Activated naive CD8-positive, alpha-beta T cell treated with anti-CD3 and anti-CD28 coated beads, Interleukin-2, amount 50 U/mL, for 24 hours (primary cell): ENCODE data around the gene LDB3.
"Not testable (repeated sequence)": the region's sequence is repeated elsewhere in the genome, so short reads cannot be mapped to it uniquely, and the experiment has no call there.

ENCODE experiments used
- ATAC-seq: fragments of 150-1000 bp; cut with Tn5 transposase; one replicate; pipeline ENCODE4 v1.10.0; 2021
- DNase-seq: peaks from one replicate; pipeline ENCODE4 v3.0.0; 2021
- H3K27ac Mint-ChIP-seq: one replicate; pipeline ENCODE4 v1.8.0; 2021; ENCODE audit warnings: mild to moderate bottlenecking, mixed read lengths
- H3K27me3 Mint-ChIP-seq: one replicate; pipeline ENCODE4 v1.8.0; 2021; ENCODE audit warnings: mixed read lengths
- H3K36me3 Mint-ChIP-seq: one replicate; pipeline ENCODE4 v1.8.0; 2021; ENCODE audit warnings: low read depth, mixed read lengths
- H3K4me1 Mint-ChIP-seq: one replicate; pipeline ENCODE4 v1.8.0; 2021; ENCODE audit warnings: mixed read lengths
- H3K4me3 Mint-ChIP-seq: one replicate; pipeline ENCODE4 v1.8.0; 2021; ENCODE audit warnings: mild to moderate bottlenecking, moderate library complexity, mixed read lengths
- H3K9me3 Mint-ChIP-seq: one replicate; pipeline ENCODE4 v1.8.0; 2021; ENCODE audit warnings: mixed read lengths

LDB3 gene, protein sequence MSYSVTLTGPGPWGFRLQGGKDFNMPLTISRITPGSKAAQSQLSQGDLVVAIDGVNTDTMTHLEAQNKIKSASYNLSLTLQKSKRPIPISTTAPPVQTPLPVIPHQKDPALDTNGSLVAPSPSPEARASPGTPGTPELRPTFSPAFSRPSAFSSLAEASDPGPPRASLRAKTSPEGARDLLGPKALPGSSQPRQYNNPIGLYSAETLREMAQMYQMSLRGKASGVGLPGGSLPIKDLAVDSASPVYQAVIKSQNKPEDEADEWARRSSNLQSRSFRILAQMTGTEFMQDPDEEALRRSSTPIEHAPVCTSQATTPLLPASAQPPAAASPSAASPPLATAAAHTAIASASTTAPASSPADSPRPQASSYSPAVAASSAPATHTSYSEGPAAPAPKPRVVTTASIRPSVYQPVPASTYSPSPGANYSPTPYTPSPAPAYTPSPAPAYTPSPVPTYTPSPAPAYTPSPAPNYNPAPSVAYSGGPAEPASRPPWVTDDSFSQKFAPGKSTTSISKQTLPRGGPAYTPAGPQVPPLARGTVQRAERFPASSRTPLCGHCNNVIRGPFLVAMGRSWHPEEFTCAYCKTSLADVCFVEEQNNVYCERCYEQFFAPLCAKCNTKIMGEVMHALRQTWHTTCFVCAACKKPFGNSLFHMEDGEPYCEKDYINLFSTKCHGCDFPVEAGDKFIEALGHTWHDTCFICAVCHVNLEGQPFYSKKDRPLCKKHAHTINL

DNA sequence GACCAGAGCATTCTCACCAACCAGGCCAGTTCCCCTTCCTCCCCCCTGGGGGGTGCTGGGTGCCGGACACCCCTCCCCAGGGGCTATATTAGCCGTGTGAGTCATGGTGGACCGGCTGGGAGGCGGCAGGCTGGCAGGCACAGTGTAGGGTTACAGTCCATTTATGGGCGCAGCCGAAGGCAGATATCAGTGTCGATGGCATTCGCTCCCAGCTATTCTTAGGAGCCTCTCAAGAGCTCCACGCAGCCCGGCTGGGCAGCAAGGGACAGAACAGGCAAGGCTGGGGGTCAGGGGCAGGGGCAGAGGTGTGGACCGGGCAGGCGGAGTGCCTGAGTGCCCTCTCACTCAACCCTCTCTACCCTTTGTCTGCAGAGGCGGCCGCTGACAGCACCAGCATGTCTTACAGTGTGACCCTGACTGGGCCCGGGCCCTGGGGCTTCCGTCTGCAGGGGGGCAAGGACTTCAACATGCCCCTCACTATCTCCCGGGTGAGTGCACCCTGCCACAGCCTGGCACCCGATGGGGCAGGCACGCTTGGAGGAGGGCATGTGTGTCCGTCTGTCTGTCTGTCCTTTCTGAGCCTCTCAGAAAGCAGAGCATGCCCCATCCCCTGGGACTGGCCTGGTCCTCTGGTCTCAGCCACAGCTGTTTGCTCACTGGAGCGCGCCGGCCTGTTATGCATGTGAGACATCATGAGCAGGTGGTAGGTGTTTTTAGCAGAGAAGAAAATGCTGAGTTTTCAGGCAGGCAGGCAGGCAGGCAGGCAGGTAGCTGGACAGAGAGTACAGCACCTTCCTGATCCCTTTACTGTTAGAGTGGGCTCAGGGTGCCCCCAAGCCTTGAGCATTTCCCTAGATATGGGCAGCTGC lies at the start of gene LDB3:
LDB3 (plus strand) TSS at position 215 of the 869 bp plus-strand sequence; CDS start at position 396, 181 bp downstream.
- no peak within 1 kb of the TSS for H3K4me3 Mint-ChIP-seq
- no peaks in the 10 kb centered on the region for H3K4me1 Mint-ChIP-seq
- H3K27ac Mint-ChIP-seq, result no peak within 1 kb of the TSS
- no peak for DNase-seq
- ATAC-seq, result no peak
- no peaks in the 10 kb centered on the region for H3K9me3 Mint-ChIP-seq
- no peaks in the 10 kb centered on the region for H3K36me3 Mint-ChIP-seq
- H3K27me3 Mint-ChIP-seq, result no peaks in the 10 kb centered on the region

DNA sequence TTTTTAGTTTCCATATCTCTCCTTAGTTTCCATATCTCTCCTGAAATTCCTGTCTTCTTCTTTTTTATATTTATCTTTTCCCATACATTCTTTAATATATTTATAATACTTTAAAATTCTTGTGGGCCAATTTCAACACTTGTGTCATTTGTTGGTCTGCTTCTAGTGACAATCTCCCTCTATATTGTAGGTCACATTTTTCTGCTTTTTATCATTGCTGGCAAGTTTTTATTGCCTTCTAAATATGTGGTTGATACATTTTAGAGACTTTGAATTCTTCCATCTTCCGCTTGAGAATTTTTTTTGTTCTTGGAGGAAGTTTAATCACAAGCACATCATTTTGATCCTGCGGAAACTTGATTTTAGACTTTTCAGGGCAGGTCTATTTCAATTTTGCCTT lies 40.0 kb upstream of the LDB3 start:
- Mint-ChIP-seq H3K4me1 (no peaks in the 10 kb centered on the region), H3K36me3 (no peaks in the 10 kb centered on the region), H3K9me3 (no peaks in the 10 kb centered on the region), H3K4me3 (no peak overlapping the region), H3K27ac (no peak overlapping the region), H3K27me3 (peaks cover 38% of the 10 kb centered on the region)
- DNase-seq (no peak), ATAC-seq (no peak)

DNA sequence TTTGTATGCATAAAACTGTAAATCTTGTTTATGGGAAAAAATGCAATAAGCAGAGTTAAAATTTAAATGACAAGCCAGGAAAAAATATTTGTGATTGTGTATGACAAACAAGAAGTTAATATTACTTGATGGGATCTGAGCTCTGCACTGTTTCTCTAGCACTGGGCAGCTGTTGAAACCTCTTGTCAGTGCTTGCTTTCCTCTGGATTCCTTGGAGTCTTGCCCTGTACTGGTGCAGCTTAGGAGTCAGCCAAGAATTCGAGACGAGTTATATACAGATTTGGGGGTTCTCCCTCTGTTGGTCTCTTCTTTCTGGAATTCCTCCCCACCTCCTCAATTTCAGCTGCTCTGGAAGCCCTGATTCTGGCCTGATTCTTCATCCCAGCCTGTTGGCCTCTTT lies 38.2 kb upstream of the LDB3 start:
- ATAC-seq, result no peak
- Mint-ChIP-seq H3K36me3 (no peaks in the 10 kb centered on the region), H3K4me1 (no peaks in the 10 kb centered on the region), H3K9me3 (no peaks in the 10 kb centered on the region), H3K27me3 (peaks cover 46% of the 10 kb centered on the region), H3K27ac (no peak overlapping the region), H3K4me3 (no peak overlapping the region)
- no peak for DNase-seq

DNA sequence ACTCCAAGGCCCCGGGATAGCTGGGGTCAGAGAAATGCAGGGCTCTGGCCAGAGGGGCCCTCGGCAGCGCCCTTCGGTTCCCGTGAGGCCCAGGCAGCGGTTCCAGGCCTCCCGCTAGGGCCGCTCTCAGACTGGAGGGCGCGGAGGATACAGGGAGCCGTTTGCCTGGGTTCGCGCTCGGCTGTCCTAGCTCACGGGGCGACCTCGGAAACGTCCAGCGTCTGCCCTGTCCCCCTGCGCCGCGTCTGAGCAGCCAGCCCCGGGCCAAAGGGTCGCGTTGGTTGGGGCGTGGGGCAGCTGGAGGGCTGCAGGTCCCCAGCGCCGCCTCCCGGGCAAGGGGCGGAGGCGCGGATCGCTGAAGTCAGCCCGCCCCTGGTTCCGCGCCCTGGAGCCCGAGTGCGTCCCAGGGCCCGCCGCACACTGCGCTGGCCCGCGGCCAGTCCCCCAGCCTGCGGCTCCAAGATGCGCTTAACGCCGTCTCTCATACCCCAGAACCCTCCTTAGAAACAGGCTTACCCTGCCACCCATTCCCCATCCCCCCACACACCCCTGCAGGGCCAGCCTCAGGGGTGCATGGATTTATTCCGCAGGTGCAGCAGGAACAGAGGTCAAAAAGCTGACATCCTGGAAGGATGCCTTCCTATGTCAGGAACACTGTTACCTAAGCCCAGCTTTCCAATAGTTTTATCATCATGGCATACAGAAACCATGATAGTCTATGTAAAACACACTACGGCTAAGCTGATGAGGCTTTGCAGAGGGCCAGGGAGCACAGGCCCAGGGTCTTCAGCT lies 36.1 kb upstream of the LDB3 start:
- no peaks in the 10 kb centered on the region for H3K4me1 Mint-ChIP-seq
- no peaks in the 10 kb centered on the region for H3K9me3 Mint-ChIP-seq
- peaks cover 54% of the 10 kb centered on the region for H3K27me3 Mint-ChIP-seq
- no peak overlapping the region for H3K27ac Mint-ChIP-seq
- no peak for DNase-seq
- H3K4me3 Mint-ChIP-seq, result no peak overlapping the region
- H3K36me3 Mint-ChIP-seq, result no peaks in the 10 kb centered on the region
- ATAC-seq, result no peak

DNA sequence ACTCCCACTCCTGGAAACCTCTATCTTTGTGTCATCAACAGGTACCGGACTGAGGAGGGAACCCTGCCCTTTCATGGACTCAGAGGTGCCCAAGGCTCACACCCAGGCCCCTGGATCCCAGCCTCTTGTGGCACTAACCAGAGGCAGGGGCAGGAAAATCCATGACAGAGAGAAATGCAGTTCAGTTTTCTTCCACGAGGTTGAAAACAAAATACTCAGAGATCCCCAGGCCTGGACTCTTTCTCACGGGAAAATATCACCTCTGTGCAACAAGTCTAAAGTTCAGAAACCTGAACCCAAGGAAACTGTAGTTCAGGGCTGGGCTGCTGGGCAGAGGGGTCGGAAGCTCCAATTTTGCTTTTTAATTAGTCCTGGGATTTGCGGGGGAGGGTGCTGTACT lies 35.4 kb upstream of the LDB3 start:
- Mint-ChIP-seq H3K27ac (no peak overlapping the region), H3K36me3 (no peaks in the 10 kb centered on the region), H3K4me1 (no peaks in the 10 kb centered on the region), H3K4me3 (no peak overlapping the region), H3K27me3 (peaks cover 53% of the 10 kb centered on the region), H3K9me3 (no peaks in the 10 kb centered on the region)
- DNase-seq (no peak), ATAC-seq (no peak)

DNA sequence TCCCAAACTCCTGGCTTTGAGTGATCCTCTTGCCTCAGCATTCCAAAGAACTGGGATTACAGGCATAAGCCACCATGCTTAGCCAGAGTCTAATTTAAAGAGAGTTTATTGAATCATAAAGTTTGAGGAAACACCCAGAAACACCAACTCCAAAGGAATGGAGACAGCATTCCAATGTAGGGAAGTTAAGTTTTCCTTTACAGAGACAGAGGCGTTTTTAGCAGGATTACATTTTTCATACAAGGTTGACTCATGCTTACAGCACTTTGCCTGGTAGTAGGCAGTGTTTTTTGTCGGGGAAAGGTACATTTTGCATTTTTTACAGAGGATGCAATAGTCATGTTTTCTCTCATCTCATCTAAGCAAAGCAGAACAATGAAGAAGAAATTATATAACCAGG lies 32.9 kb upstream of the LDB3 start:
- DNase-seq, result no peak

DNA sequence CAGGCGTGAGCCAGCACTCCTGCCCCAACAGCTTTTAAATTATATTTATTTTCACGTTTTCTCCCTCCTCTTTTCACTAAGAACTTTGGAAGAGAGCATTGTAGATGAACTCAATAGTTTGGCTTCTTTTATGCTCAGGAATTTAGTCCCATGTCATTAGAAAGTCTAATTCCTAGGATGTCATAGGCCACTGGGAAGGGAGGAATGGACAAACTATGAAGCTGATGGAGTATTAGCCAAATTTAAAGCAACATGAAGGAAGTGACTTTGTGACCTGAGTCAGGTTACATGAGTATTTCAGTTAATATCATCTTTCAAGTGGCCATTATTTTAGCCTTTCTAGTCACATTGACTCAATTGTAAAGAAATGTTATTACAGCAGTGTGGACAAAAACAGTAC lies 32.0 kb upstream of the LDB3 start:
- H3K9me3 Mint-ChIP-seq, result no peaks in the 10 kb centered on the region
- H3K27me3 Mint-ChIP-seq, result peaks cover 42% of the 10 kb centered on the region

More for the DNA sequence above, 32.9 kb upstream of the LDB3 start:
- no peak overlapping the region for H3K27ac Mint-ChIP-seq
- H3K27me3 Mint-ChIP-seq, result peaks cover 48% of the 10 kb centered on the region
- no peaks in the 10 kb centered on the region for H3K9me3 Mint-ChIP-seq
- no peak for ATAC-seq
- no peaks in the 10 kb centered on the region for H3K4me1 Mint-ChIP-seq
- H3K4me3 Mint-ChIP-seq, result no peak overlapping the region
- H3K36me3 Mint-ChIP-seq, result no peaks in the 10 kb centered on the region

DNA sequence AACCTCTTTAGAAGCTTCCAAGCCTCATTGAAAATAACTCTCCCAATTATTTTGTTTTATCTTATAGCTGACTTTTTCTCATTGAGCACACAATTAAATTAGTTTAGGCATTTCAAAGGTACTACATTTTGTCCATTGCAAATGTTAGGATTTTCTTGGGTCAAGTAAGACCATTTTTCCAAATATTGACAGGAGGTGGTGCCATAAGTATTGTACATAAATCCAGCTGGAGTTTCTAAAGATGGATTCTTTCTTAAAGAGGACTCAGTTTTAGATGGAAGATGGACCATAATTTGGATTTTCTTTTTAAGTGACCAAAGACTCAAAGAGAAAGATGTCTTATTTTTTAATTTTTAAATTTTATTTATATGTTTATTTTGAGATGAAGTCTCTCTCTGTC lies 26.3 kb upstream of the LDB3 start:
- ATAC-seq (no peak), DNase-seq (no peak)
- H3K27ac Mint-ChIP-seq, result no peak overlapping the region
- H3K9me3 Mint-ChIP-seq, result peaks cover 6% of the 10 kb centered on the region
- H3K36me3 Mint-ChIP-seq, result peaks cover 4% of the 10 kb centered on the region
- H3K27me3 Mint-ChIP-seq, result peaks cover 22% of the 10 kb centered on the region
- peaks cover 6% of the 10 kb centered on the region for H3K4me1 Mint-ChIP-seq
- H3K4me3 Mint-ChIP-seq, result no peak overlapping the region

More for the DNA sequence above, 32.0 kb upstream of the LDB3 start:
- ATAC-seq (no peak), DNase-seq (no peak)
- Mint-ChIP-seq H3K27ac (no peak overlapping the region), H3K36me3 (no peaks in the 10 kb centered on the region), H3K4me1 (no peaks in the 10 kb centered on the region), H3K4me3 (no peak overlapping the region)

DNA sequence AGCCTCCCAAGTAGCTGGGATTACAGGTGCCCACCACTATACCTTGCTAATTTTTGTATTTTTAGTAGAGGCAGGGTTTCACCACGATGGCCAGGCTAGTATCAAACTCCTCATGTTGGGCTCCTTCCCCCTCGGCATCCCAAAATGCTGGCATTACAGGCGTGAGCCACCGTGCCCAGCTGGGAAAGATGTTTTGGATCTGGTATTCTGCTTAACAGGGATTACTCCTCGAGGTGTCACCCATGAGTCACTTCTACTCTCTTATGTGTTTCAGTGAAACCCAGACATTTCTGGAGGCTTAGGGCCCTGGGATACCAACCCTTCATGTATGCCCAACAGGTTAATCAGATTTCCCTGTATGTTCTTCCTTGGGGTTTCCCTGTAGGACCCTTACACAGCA lies 25.8 kb upstream of the LDB3 start:
- DNase-seq (no peak), ATAC-seq (no peak)
- Mint-ChIP-seq H3K27ac (no peak overlapping the region), H3K27me3 (peaks cover 20% of the 10 kb centered on the region), H3K36me3 (peaks cover 4% of the 10 kb centered on the region), H3K4me1 (peaks cover 6% of the 10 kb centered on the region), H3K9me3 (peaks cover 6% of the 10 kb centered on the region), H3K4me3 (no peak overlapping the region)

DNA sequence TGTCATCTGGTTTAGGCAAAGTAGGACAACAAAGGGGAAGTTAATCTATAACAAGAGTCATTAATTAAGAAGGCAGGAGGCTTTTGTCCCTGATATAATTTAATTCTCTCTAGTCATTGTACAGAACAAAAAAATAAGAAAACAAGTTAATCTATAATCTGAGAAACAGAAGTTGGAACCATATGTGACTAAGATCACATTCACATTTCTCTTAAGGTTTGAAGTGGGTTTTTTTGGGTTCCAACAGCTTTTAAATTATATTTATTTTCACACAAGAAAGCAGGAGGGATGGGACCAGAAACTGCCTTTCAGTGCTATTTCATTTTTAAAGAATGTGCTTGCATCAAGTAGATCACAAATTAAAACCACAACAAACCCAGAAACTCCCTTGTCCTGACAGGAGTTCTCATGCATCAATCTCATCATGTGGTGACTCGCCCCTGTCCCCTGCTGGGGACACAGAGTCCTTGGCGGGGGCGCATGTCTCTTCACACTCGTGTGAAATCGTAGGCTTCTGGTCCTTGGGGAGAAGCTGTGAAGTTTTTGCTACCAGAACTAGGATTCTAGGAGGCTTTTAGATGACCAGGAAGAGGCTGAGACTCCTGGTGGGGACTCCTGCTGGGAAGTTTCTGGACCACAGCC lies 24.0 kb upstream of the LDB3 start:
- DNase-seq (peak; percentile 8), ATAC-seq (peak; percentile 49)
- Mint-ChIP-seq H3K36me3 (peaks cover 4% of the 10 kb centered on the region), H3K9me3 (peaks cover 6% of the 10 kb centered on the region), H3K27me3 (peaks cover 16% of the 10 kb centered on the region), H3K27ac (no peak overlapping the region), H3K4me1 (peaks cover 6% of the 10 kb centered on the region), H3K4me3 (no peak overlapping the region)

DNA sequence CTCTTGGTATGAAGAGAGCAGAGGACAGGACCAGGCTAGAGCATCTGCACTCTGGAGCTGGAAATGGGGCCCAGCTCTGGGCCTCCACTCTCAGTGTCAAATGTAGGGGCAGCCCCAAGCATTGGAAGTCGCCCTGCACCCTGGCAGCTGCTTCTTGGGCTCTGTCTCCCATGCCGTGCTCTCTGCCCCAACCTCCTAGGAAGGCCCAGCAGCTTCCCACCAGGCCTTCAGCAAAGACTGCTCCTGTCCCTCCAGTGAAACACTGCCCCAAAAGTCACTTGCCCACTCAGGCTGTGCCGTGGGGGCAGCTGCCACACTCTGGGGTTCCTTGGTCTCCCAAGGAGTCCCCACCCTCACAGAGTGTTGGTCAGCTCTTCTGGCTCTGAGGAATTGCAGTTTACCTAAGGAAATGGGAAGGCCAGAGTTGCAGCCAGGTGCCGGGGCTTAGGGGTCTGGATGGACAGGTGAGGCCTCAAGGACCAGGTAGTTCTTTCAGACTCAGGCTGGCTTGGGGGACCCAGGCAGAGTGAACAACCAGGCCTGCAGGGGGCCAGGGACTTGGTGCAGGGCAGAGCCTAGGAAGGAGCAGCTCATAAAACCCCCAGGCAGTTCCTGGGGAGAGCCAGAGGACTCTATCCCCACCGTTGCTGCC lies 23.4 kb upstream of the LDB3 start:
- peaks cover 6% of the 10 kb centered on the region for H3K4me1 Mint-ChIP-seq
- no peak overlapping the region for H3K27ac Mint-ChIP-seq
- ATAC-seq, result no peak
- H3K36me3 Mint-ChIP-seq, result peaks cover 4% of the 10 kb centered on the region
- peaks cover 6% of the 10 kb centered on the region for H3K9me3 Mint-ChIP-seq
- H3K4me3 Mint-ChIP-seq, result no peak overlapping the region
- H3K27me3 Mint-ChIP-seq, result peaks cover 13% of the 10 kb centered on the region
- no peak for DNase-seq

DNA sequence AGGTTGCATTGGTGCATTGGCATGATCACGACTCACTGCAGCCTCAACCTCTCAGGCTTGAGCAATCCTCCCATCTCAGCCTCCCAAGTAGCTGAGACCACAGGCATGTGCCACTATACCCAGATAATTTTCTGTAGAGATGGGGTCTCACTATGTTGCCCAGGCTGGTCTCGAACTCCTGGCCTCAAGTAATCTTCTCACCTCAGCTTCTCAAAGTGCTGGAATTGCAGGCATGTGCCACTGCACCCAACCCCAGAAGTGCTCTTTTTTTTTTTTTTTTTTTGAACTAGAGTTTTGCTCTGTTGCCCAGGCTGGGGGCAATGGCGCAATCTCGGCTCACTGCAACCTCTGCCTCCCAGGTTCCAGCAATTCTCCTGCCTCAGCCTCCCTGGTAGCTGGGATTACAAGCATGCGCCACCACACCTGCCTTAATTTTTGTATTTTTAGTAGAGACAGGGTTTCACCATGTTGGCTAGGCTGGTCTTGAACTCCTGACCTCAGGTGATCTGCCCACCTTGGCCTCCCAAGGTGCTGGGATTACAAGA lies 22.6 kb upstream of the LDB3 start:
- DNase-seq, H3K4me1 Mint-ChIP-seq, H3K27ac Mint-ChIP-seq, H3K4me3 Mint-ChIP-seq, H3K9me3 Mint-ChIP-seq, ATAC-seq, H3K36me3 Mint-ChIP-seq: not testable (repeated sequence)
- H3K27me3 Mint-ChIP-seq, result peaks cover 13% of the 10 kb centered on the region

DNA sequence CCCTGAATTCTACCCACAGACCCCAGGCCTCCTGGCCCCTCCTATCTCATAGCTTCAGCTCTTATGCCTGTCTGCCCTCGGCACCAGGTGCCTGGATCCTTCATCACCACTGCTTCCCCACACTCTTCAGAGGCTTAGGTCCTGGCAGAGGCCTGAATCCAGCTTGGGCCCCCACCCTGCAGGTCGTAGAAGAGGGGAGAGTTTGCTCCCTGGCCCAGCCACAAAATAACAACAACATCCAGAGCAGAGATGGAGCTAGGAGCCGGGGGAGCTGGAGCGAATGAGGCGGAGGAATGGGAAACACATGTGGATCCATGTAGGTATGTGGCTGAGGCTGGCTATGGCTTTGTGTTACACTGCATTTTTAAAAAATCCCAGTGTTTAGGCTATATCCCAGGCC lies 21.8 kb upstream of the LDB3 start:
- peaks cover 13% of the 10 kb centered on the region for H3K27me3 Mint-ChIP-seq
- H3K4me3 Mint-ChIP-seq, result no peak overlapping the region
- peaks cover 6% of the 10 kb centered on the region for H3K9me3 Mint-ChIP-seq
- peaks cover 4% of the 10 kb centered on the region for H3K36me3 Mint-ChIP-seq
- ATAC-seq (no peak), DNase-seq (no peak)
- peaks cover 6% of the 10 kb centered on the region for H3K4me1 Mint-ChIP-seq
- no peak overlapping the region for H3K27ac Mint-ChIP-seq
